Peyer's patch (tissue), 4 donors: ENCODE data around the gene PTP4A2. TPM values are rescaled to one million over a fixed set of nuclear protein-coding genes. Genes with fewer than 3 reads are reported as not detected.
"Not testable (repeated sequence)": the region's sequence is repeated elsewhere in the genome, so short reads cannot be mapped to it uniquely, and the experiment has no call there.

Experiments
- DNase-seq, 3 donors: peaks; one replicate each; pipeline ENCODE4 v3.0.0-alpha.2; 2017 to 2019
- H3K27ac ChIP-seq, 4 donors: fragments of 200-600 bp; sonication (generic); one replicate each; pipeline ENCODE4 v1.5.1; 2016 to 2019
- H3K27me3 ChIP-seq, 2 donors: fragments of 200-600 bp; sonication (generic); one replicate each; pipeline ENCODE4 v1.5.1; 2019
- H3K36me3 ChIP-seq, 3 donors: fragments of 200-600 bp; sonication (generic); one replicate each; pipeline ENCODE4 v1.5.1; 2016 to 2019
- H3K4me1 ChIP-seq, 4 donors: fragments of 200-600 bp; sonication (generic); one replicate each; pipeline ENCODE4 v1.5.1; 2016 to 2019
- H3K4me3 ChIP-seq, 4 donors: fragments of 200-600 bp; sonication (generic); 1 replicate in 3 of 4; 2 replicates in 1 of 4; pipeline ENCODE4 v1.5.1; 2016 to 2019; ENCODE audit warnings: mild to moderate bottlenecking in 1 of 4
- H3K9me3 ChIP-seq, 4 donors: fragments of 200-600 bp; sonication (generic); one replicate each; pipeline ENCODE4 v1.5.1; 2016 to 2019; ENCODE audit warnings: mild to moderate bottlenecking in 1 of 4
- CTCF ChIP-seq, 6 experiments: fragments of 450-650 bp in 4 of 6; fragments of 200-600 bp in 2 of 6; sonication (generic) in 1 of 6; IDR thresholded peaks; one replicate each; pipeline ENCODE4 v1.5.1; 2017 to 2019; ENCODE audit warnings: antibody characterized with exemption in 6 of 6, mild to moderate bottlenecking in 3 of 6, moderate library complexity in 1 of 6
- POLR2A ChIP-seq, 2 donors: fragments of 450-650 bp; IDR thresholded peaks; one replicate each; pipeline ENCODE4 v1.5.1; 2017; ENCODE audit warnings: antibody characterized with exemption in 2 of 2, mild to moderate bottlenecking in 2 of 2, moderate library complexity in 2 of 2
- total RNA-seq, 4 donors: library from RNA; depleted of rRNA; stranded (reverse); fragments of >200 nt; gene quantifications; one replicate each; pipeline ENCODE4 v1.1.0, GENCODE V29; 2016

PTP4A2 gene
- total RNA-seq, 4 donors from 2014 or later, result 103 to 165 (median 122) TPM

- no peak for TF ChIP-seq POLR2A (IDR thresholded peaks at IDR 0.05)
- no peak for TF ChIP-seq CTCF (IDR thresholded peaks at IDR 0.05)
- H3K4me3 ChIP-seq, result peak overlapping the region; percentile 44 to 63 (median 52)
- DNase-seq, result peak in 2 of 3 donors; percentile 45 to 66
These were observed 5.5 kb upstream of the PTP4A2 start for GRCh38 chr1:31943546-31944184.

GRCh38 chr1:31942061-31942460 is 3.9 kb upstream of the PTP4A2 start:
- H3K9me3 ChIP-seq, H3K36me3 ChIP-seq, H3K4me3 ChIP-seq, H3K27me3 ChIP-seq: not testable (repeated sequence)
- peak in 1 of 3 donors; percentile 13 for DNase-seq
- peak overlapping the region in 3 of 4 donors; percentile 58 to 98 (median 95) for H3K27ac ChIP-seq
- peaks cover 12 to 37% (median 25%) of the 10 kb centered on the region in 4 donors for H3K4me1 ChIP-seq

More at GRCh38 chr1:31943546-31944184, 5.5 kb upstream of the PTP4A2 start:
- H3K9me3 ChIP-seq, result no peaks in the 10 kb centered on the region
- no peaks in the 10 kb centered on the region for H3K27me3 ChIP-seq
- no peaks in the 10 kb centered on the region for H3K36me3 ChIP-seq
- H3K4me1 ChIP-seq, result peaks cover 5 to 36% (median 24%) of the 10 kb centered on the region in 4 donors
- H3K27ac ChIP-seq, result peak overlapping the region; percentile 93 to 98 (median 94)

GRCh38 chr1:31939484-31940329 is 1.5 kb upstream of the PTP4A2 start:
- peak; percentile 84 to 93 (median 84) for DNase-seq
- Histone ChIP-seq H3K4me3 (peak overlapping the region in 2 of 4 donors; percentile 1 to 13), H3K36me3 (no peaks in the 10 kb centered on the region), H3K27me3 (no peaks in the 10 kb centered on the region), H3K27ac (peak overlapping the region; percentile 90 to 98 (median 94)), H3K4me1 (peaks cover 9 to 50% (median 28%) of the 10 kb centered on the region in 4 donors), H3K9me3 (no peaks in the 10 kb centered on the region)
- TF ChIP-seq CTCF (IDR thresholded peaks at IDR 0.05) (peak; percentile 29 to 83 (median 62)), POLR2A (IDR thresholded peaks at IDR 0.05) (no peak)

GRCh38 chr1:31937300-31938183 is 626 bp downstream of the PTP4A2 start:
- no peaks in the 10 kb centered on the region for H3K27me3 ChIP-seq
- peak; percentile 77 to 90 (median 87) for DNase-seq
- peak overlapping the region; percentile 63 to 94 (median 82) for H3K4me3 ChIP-seq
- no peaks in the 10 kb centered on the region for H3K36me3 ChIP-seq
- H3K4me1 ChIP-seq, result peaks cover 9 to 61% (median 31%) of the 10 kb centered on the region in 4 donors
- H3K9me3 ChIP-seq, result no peaks in the 10 kb centered on the region
- TF ChIP-seq CTCF (IDR thresholded peaks at IDR 0.05), result no peak
- peak; percentile 24 to 27 for TF ChIP-seq POLR2A (IDR thresholded peaks at IDR 0.05)
- peak overlapping the region; percentile 92 to 99 (median 97) for H3K27ac ChIP-seq

- no peak for TF ChIP-seq POLR2A (IDR thresholded peaks at IDR 0.05)
- no peak for TF ChIP-seq CTCF (IDR thresholded peaks at IDR 0.05)
- no peak for DNase-seq
- H3K4me1 ChIP-seq, result peaks cover 9 to 64% (median 32%) of the 10 kb centered on the region in 4 donors
- H3K27ac ChIP-seq, result peak overlapping the region; percentile 92 to 99 (median 97)
- no peaks in the 10 kb centered on the region for H3K9me3 ChIP-seq
- H3K4me3 ChIP-seq, result peak overlapping the region; percentile 63 to 94 (median 82)
- no peaks in the 10 kb centered on the region for H3K27me3 ChIP-seq
- H3K36me3 ChIP-seq, result no peaks in the 10 kb centered on the region
These were observed 1.2 kb downstream of the PTP4A2 start for GRCh38 chr1:31936981-31937299.
